ENCODE results near the gene RBFOX1.

RBFOX1 gene

DNA sequence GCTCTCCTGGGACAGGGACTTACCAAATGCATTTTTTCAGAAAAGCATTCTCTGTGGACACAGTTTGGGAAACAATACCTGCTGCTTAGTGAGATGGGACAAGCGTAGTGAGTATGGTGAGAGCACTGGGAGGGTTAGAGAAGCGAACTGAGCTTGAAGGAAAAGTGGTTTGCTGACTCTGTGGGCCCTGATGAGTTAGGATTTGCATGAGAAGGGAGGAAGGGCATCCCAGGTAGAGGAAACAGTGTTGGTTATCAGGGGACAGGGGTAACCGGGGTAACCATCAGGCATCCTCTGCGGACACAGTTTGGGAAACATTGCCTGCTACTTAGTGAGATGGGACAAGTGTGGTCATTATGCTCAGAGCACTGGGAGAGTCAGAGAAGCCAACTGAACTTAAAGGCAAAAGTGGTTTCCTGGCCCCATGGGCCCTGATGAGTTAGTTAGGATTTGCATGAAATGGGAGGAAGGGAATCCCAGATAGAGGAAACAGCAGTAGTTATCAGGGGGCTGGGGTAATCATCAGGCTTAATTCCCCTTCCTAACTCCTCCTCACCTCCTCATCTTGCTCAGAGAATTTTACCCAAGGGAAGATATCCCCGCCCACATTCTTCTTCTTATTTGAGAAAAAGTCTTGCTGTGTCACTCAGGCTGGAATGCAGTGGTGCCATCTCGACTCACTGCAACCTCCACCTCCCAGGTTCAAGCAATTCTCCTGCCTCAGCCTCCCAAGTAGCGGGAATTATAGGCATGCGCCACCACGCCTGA lies 319.3 kb downstream of the RBFOX1 start:
- no peak for DNase-seq (ENCODE audit: low read depth)
- H3K4me3 ChIP-seq (ENCODE audit: low read length): no peak overlapping the region

DNA sequence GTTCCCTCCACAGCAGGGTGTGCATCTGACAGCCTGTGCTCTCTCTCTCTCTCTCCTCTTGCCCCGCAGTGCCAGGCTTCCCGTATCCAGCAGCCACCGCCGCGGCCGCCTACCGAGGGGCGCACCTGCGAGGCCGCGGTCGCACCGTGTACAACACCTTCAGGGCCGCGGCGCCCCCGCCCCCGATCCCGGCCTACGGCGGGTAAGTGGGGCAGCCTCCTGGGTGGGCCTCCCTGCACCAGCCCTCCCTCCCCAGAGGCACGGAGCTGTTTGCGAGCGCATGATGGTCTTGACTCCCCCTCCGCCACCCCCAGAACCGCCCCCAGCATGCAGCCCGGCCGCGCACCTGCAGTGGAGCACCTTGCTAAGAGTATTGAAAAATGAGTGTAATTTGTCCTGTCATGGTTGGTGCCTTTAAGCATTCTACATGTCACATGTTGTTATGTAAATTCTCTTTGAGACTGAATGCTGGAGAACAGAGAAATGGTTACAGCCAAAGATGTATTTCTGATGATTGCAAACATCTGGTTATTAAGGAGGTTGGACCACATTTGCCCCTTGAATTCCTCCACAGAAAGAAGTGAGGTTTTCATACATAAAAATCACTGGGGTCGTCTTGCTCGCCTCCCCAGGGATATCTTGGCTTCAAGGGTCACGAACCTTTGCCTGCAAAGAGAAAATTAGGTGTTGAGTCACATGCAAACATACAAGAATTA lies 321.3 kb downstream of the RBFOX1 start:
- no peak for DNase-seq (ENCODE audit: low read depth)
- H3K4me3 ChIP-seq (ENCODE audit: low read length): no peak overlapping the region
- no peak for TF ChIP-seq CTCF (conservative IDR thresholded peaks at IDR 0.05; ENCODE audit: low read depth, low read length)

More for the DNA sequence above, 319.3 kb downstream of the RBFOX1 start:
- TF ChIP-seq CTCF (conservative IDR thresholded peaks at IDR 0.05; ENCODE audit: low read depth, low read length): no peak

- no peak for TF ChIP-seq CTCF (conservative IDR thresholded peaks at IDR 0.05; ENCODE audit: low read depth, low read length)
- H3K4me3 ChIP-seq (ENCODE audit: low read length): no peak overlapping the region
- no peak for DNase-seq (ENCODE audit: low read depth)
Measured at GRCh38 chr16:7675628-7676027, 343.0 kb downstream of the RBFOX1 start.

DNA sequence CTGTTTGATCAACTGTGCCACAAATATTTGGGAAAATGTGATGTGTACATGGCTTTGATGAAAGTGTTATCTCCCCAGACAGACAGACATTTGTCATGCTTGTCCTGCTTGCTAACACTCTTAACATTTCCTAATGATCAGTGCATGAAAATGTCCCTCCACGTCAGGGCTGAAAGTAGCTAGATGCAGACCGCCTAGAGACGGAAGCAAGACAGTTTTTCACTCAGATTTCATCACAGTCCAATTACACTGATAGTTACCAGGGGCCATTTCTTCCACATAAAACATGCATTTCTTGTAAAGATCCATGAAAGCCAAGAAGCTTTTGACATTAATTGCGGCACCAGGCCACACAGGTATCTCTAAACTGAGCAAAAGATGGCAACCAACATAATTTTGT lies 347.7 kb downstream of the RBFOX1 start:
- no peak for TF ChIP-seq CTCF (conservative IDR thresholded peaks at IDR 0.05; ENCODE audit: low read depth, low read length)

DNA sequence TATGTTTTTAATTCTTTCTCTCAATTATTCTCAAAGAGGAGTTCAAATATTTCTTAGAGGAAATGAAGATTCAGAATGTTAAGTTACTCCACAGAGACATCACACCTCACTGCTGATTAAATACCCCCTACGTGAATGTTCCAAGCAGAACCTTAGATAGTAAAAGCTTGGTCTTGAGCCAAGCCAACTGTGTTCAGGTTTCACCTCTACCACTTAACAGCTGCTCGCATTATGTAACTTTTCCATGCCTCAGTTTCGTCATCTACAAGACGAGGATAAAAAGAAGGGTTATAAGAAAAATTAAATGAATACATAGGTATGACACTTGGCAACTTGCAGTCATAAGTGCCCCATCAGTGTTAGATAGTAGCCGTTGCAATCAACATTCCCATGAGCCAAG lies 356.2 kb downstream of the RBFOX1 start:
- no peak for DNase-seq (ENCODE audit: low read depth)
- no peak overlapping the region for H3K4me3 ChIP-seq (ENCODE audit: low read length)
- no peak for TF ChIP-seq CTCF (conservative IDR thresholded peaks at IDR 0.05; ENCODE audit: low read depth, low read length)

More for the DNA sequence above, 347.7 kb downstream of the RBFOX1 start:
- no peak for DNase-seq (ENCODE audit: low read depth)
- H3K4me3 ChIP-seq (ENCODE audit: low read length): no peak overlapping the region

DNA sequence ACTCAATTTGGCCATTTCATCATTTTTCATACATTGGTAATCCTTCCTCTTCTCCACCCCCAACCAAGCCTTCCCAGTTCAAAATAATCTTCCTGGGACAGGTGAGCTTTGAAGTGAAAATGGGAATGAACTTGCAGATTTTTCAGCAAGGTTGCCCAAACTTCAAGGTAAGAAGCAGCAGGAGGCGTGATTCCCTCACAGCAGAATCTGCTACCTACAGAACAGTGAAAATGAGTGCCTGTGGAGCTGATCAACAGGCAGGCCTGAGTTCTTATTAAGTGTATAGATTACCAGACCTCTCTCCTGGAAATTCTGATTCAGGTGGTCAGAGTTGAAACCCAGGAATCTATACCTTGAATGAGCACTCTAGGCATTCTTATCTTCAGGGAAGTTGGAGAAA lies 356.6 kb downstream of the RBFOX1 start:
- H3K4me3 ChIP-seq (ENCODE audit: low read length): no peak overlapping the region
- no peak for TF ChIP-seq CTCF (conservative IDR thresholded peaks at IDR 0.05; ENCODE audit: low read depth, low read length)
- DNase-seq (ENCODE audit: low read depth): no peak

GRCh38 chr16:7691533-7691932 lies 358.9 kb downstream of the RBFOX1 start:
- no peak for TF ChIP-seq CTCF (conservative IDR thresholded peaks at IDR 0.05; ENCODE audit: low read depth, low read length)
- no peak overlapping the region for H3K4me3 ChIP-seq (ENCODE audit: low read length)
- DNase-seq (ENCODE audit: low read depth): no peak
